GM19099 (cell line): ENCODE data around the gene CCDC170.

Experiments used
- POLR2A ChIP-seq: IDR thresholded peaks from 3 replicates; pipeline ENCODE4 v1.6.1; 2011; ENCODE audit warnings: low read depth; ENCODE audit not compliant: insufficient read length; ENCODE audit errors: extremely low read depth

Gene CCDC170

GRCh38 chr6:151624071-151624470, 130.3 kb downstream of the CCDC170 start:
- TF ChIP-seq POLR2A, result no peak

GRCh38 chr6:151624481-151624880, 130.7 kb downstream of the CCDC170 start:
- TF ChIP-seq POLR2A, result no peak

GRCh38 chr6:151624900-151625536, 131.2 kb downstream of the CCDC170 start:
- TF ChIP-seq POLR2A, result no peak

- no peak for TF ChIP-seq POLR2A
Measured at GRCh38 chr6:151627689-151628444, 134.1 kb downstream of the CCDC170 start.

GRCh38 chr6:151629791-151630190, 136.0 kb downstream of the CCDC170 start:
- TF ChIP-seq POLR2A, result no peak

- TF ChIP-seq POLR2A, result no peak
Measured at GRCh38 chr6:151630387-151630786, 136.6 kb downstream of the CCDC170 start.

GRCh38 chr6:151630991-151631655, 137.3 kb downstream of the CCDC170 start:
- no peak for TF ChIP-seq POLR2A

GRCh38 chr6:151632415-151632987, 138.7 kb downstream of the CCDC170 start:
- TF ChIP-seq POLR2A, result no peak

GRCh38 chr6:151633526-151634335, 139.9 kb downstream of the CCDC170 start:
- TF ChIP-seq POLR2A, result no peak

- TF ChIP-seq POLR2A, result no peak
Measured at GRCh38 chr6:151634336-151634720, 140.5 kb downstream of the CCDC170 start.

- no peak for TF ChIP-seq POLR2A
Measured at GRCh38 chr6:151635741-151636140, 141.9 kb downstream of the CCDC170 start.

GRCh38 chr6:151637814-151638213, 144.0 kb downstream of the CCDC170 start:
- no peak for TF ChIP-seq POLR2A

- TF ChIP-seq POLR2A, result no peak
Measured at GRCh38 chr6:151639750-151640149, 145.9 kb downstream of the CCDC170 start.

GRCh38 chr6:151641028-151641427, 147.2 kb downstream of the CCDC170 start:
- TF ChIP-seq POLR2A, result no peak
